ENCODE data around the gene COQ8B.

DNA sequence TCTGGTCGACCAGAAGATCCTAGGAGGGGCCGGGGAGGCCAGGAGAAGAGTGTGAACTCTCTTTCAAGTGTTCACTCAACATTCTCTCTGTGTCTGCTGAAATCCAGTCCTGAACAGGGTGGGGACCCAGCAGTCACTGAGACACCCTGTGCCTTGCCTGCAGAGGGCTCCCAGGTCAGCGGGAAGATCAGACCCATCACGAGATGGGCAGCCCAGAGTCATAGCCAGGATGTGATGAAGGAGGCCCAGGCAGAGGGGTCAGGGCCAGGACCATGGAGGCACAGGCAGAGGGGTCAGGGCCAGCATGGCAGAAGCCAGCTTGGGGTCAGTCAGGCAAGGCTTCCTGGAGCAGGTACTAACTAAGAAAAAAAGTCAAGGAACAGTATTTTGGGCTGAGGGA, 35.6 kb downstream of the COQ8B start:
- TF ChIP-seq NFE2L1 (CRISPR knock-in tag; IDR thresholded peaks at IDR 0.05) (no peak), TCF7 (CRISPR knock-in tag; IDR thresholded peaks at IDR 0.05; ENCODE audit: low read depth) (no peak), ETV6 (CRISPR knock-in tag; IDR thresholded peaks at IDR 0.05) (no peak), CBFB (CRISPR knock-in tag; IDR thresholded peaks at IDR 0.05; ENCODE audit: low read depth) (no peak), MAX (CRISPR knock-in tag; IDR thresholded peaks at IDR 0.05) (no peak), ZNF138 (CRISPR knock-in tag; conservative IDR thresholded peaks at IDR 0.05) (no peak), JUN (CRISPR knock-in tag; IDR thresholded peaks at IDR 0.05) (no peak), CREB1 (CRISPR knock-in tag; IDR thresholded peaks at IDR 0.05) (no peak), TEAD4 (CRISPR knock-in tag; IDR thresholded peaks at IDR 0.05) (no peak), SP1 (CRISPR knock-in tag; conservative IDR thresholded peaks at IDR 0.05) (no peak)
- TF ChIP-seq, protein P1, sequence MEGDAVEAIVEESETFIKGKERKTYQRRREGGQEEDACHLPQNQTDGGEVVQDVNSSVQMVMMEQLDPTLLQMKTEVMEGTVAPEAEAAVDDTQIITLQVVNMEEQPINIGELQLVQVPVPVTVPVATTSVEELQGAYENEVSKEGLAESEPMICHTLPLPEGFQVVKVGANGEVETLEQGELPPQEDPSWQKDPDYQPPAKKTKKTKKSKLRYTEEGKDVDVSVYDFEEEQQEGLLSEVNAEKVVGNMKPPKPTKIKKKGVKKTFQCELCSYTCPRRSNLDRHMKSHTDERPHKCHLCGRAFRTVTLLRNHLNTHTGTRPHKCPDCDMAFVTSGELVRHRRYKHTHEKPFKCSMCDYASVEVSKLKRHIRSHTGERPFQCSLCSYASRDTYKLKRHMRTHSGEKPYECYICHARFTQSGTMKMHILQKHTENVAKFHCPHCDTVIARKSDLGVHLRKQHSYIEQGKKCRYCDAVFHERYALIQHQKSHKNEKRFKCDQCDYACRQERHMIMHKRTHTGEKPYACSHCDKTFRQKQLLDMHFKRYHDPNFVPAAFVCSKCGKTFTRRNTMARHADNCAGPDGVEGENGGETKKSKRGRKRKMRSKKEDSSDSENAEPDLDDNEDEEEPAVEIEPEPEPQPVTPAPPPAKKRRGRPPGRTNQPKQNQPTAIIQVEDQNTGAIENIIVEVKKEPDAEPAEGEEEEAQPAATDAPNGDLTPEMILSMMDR (IDR thresholded peaks at IDR 0.05), result no peak
- TF ChIP-seq, protein P2, sequence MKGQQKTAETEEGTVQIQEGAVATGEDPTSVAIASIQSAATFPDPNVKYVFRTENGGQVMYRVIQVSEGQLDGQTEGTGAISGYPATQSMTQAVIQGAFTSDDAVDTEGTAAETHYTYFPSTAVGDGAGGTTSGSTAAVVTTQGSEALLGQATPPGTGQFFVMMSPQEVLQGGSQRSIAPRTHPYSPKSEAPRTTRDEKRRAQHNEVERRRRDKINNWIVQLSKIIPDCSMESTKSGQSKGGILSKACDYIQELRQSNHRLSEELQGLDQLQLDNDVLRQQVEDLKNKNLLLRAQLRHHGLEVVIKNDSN (CRISPR knock-in tag; IDR thresholded peaks at IDR 0.05), result no peak
- TF ChIP-seq, protein P3, sequence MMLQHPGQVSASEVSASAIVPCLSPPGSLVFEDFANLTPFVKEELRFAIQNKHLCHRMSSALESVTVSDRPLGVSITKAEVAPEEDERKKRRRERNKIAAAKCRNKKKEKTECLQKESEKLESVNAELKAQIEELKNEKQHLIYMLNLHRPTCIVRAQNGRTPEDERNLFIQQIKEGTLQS (CRISPR knock-in tag; conservative IDR thresholded peaks at IDR 0.05), result no peak
- TF ChIP-seq, protein P4, sequence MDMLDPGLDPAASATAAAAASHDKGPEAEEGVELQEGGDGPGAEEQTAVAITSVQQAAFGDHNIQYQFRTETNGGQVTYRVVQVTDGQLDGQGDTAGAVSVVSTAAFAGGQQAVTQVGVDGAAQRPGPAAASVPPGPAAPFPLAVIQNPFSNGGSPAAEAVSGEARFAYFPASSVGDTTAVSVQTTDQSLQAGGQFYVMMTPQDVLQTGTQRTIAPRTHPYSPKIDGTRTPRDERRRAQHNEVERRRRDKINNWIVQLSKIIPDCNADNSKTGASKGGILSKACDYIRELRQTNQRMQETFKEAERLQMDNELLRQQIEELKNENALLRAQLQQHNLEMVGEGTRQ (CRISPR knock-in tag; IDR thresholded peaks at IDR 0.05), result no peak

Measured in WTC11 (cell line).